ENCODE results near the gene HES4. TPM values are rescaled to one million over a fixed set of nuclear protein-coding genes. Genes with fewer than 3 reads are reported as not detected.

The HES4 gene
- total RNA-seq, 3 donors from 2014 or later (not counting 1 experiment from before 2014, with no cell fraction given) = 15.4 to 35.5 (median 28.9) TPM

DNA sequence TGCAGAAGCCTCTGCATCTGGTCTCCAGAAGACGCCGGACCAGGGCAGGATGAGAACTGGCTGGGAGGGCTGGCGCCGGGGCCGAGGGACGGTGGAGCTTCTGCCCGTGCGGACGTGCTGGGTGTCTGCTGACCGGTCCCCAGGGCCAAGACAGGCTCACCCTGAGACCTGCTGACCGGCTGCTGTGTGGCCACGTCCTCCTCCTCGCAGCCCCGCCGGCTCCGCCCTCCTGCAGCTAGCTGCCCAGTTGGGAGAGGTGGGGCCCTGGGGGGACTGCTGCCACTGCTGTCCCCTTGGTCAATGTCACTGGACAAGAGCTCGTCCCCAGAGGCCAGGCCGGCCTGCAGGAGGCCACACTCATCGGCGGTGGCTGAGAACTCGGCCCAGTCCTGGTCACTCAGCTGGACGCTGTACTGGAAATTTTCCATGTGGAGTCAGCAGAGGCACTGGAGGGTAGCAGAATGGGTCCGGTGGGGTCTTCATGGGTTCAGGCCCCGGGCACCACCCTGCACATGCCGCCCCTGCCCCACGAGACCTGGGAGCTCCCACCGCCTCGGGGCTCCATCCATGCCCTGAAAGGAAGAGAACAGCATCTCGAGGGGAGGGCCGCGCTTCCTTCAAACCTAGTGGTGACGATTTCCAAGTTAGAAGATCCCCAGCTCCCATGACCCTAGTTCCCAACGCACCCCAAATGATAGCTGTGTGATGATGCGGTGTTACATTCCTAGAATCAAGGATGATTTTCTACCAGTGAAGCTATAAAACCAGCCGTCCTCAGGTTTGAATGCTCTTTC lies 19.1 kb downstream of the HES4 start:
- TF ChIP-seq, protein P1, sequence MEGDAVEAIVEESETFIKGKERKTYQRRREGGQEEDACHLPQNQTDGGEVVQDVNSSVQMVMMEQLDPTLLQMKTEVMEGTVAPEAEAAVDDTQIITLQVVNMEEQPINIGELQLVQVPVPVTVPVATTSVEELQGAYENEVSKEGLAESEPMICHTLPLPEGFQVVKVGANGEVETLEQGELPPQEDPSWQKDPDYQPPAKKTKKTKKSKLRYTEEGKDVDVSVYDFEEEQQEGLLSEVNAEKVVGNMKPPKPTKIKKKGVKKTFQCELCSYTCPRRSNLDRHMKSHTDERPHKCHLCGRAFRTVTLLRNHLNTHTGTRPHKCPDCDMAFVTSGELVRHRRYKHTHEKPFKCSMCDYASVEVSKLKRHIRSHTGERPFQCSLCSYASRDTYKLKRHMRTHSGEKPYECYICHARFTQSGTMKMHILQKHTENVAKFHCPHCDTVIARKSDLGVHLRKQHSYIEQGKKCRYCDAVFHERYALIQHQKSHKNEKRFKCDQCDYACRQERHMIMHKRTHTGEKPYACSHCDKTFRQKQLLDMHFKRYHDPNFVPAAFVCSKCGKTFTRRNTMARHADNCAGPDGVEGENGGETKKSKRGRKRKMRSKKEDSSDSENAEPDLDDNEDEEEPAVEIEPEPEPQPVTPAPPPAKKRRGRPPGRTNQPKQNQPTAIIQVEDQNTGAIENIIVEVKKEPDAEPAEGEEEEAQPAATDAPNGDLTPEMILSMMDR (IDR thresholded peaks at IDR 0.05) = no peak
- Histone ChIP-seq H3K9me3 (ENCODE audit: control insufficient read depth, insufficient read depth, low read length) (no peaks in the 10 kb centered on the region), H3K4me1 (ENCODE audit: control insufficient read depth, insufficient read depth, low read length) (peaks cover 7% of the 10 kb centered on the region), H3K27me3 (ENCODE audit: control insufficient read depth, insufficient read depth, low read length) (no peaks in the 10 kb centered on the region), H3K27ac (ENCODE audit: low read length) (no peak overlapping the region), H3K4me3 (ENCODE audit: low read length) (no peak overlapping the region), H3K36me3 (ENCODE audit: control insufficient read depth, insufficient read depth, low read length) (no peaks in the 10 kb centered on the region)
- no peak overlapping the region for H3K4me3 Mint-ChIP-seq
- H3K9me3 Mint-ChIP-seq = no peaks in the 10 kb centered on the region
- H3K27ac Mint-ChIP-seq = no peak overlapping the region
- H3K27me3 Mint-ChIP-seq (ENCODE audit: low read depth in 2 of 2) = peaks cover 7 to 13% of the 10 kb centered on the region in 2 donors
- DNase-seq (no peak), ATAC-seq (no peak)
- intact Hi-C loops (cut with micrococcal nuclease) = loop anchor here (5.0 kb wide), 1 partner anchor 312 kb away; no protein-coding TSS in a partner anchor
- no peaks in the 10 kb centered on the region for H3K36me3 Mint-ChIP-seq
- WGBS (ENCODE audit: insufficient coverage) = 81% methylated on average over 35 of the region's 35 CpGs
- peaks cover 0 to 4% of the 10 kb centered on the region in 2 donors for H3K4me1 Mint-ChIP-seq

DNA sequence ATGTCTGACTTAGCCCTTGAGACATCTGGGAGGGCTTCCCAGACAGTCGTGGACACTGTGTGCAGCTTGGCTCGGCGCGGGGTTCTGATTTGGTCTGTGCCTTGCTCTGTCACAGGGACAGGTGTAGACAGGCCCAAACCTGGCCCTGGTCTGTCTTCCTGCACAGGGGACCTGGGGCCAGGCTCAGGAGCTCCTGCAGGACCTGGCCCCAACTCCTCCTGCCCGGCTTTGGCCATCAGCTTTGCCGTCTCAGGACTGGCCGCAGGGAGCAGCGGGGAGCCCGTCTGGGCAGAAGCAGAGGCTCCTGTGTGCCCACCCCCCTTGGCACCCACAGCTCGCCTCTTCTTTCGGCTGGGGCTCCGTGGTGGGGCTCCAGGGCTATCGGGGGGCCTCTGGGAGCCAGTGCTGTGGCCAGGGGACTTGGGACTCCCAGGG lies 19.7 kb downstream of the HES4 start:
- 88% methylated on average over 13 of the region's 13 CpGs for WGBS (ENCODE audit: insufficient coverage)
- no peak overlapping the region for H3K27ac ChIP-seq (ENCODE audit: low read length)
- Mint-ChIP-seq H3K27me3 (ENCODE audit: low read depth in 2 of 2) (peaks cover 1 to 13% of the 10 kb centered on the region in 2 donors), H3K4me3 (no peak overlapping the region), H3K4me1 (peaks cover 0 to 8% of the 10 kb centered on the region in 2 donors), H3K9me3 (no peaks in the 10 kb centered on the region), H3K36me3 (no peaks in the 10 kb centered on the region), H3K27ac (no peak overlapping the region)
- no peak for ATAC-seq
- H3K27me3 ChIP-seq (ENCODE audit: control insufficient read depth, insufficient read depth, low read length) = no peaks in the 10 kb centered on the region
- H3K9me3 ChIP-seq (ENCODE audit: control insufficient read depth, insufficient read depth, low read length) = no peaks in the 10 kb centered on the region
- peaks cover 12% of the 10 kb centered on the region for H3K4me1 ChIP-seq (ENCODE audit: control insufficient read depth, insufficient read depth, low read length)
- no peak for DNase-seq
- TF ChIP-seq, protein P1 (IDR thresholded peaks at IDR 0.05) = no peak
- H3K4me3 ChIP-seq (ENCODE audit: low read length) = no peak overlapping the region
- no peaks in the 10 kb centered on the region for H3K36me3 ChIP-seq (ENCODE audit: control insufficient read depth, insufficient read depth, low read length)
- intact Hi-C loops (cut with micrococcal nuclease) = loop anchor here (5.0 kb wide), 1 partner anchor 312 kb away; no protein-coding TSS in a partner anchor

DNA sequence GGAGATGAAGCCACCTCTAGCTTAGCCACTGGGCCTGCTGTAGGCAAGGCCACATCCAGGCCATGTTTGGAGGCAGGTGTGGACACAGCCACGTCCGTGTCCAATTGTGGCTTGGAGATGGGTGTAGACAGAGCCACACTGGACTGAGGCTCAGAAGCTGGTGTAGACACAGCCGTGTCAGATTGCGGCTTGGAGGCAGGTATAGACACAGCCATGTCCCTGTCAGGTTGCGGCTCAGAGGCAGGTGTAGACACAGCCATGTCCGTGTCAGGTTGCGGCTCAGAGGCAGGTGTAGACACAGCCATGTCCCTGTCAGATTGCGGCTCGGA lies 20.2 kb downstream of the HES4 start:
- Mint-ChIP-seq H3K4me3 (no peak overlapping the region), H3K36me3 (no peaks in the 10 kb centered on the region), H3K27ac (no peak overlapping the region), H3K9me3 (no peaks in the 10 kb centered on the region), H3K27me3 (ENCODE audit: low read depth in 2 of 2) (peaks cover 0 to 15% of the 10 kb centered on the region in 2 donors), H3K4me1 (peaks cover 0 to 8% of the 10 kb centered on the region in 2 donors)
- no peak for ATAC-seq
- DNase-seq = no peak
- H3K27me3 ChIP-seq (ENCODE audit: control insufficient read depth, insufficient read depth, low read length) = no peaks in the 10 kb centered on the region
- no peak overlapping the region for H3K4me3 ChIP-seq (ENCODE audit: low read length)
- intact Hi-C loops (cut with micrococcal nuclease) = loop anchor here (5.0 kb wide), 1 partner anchor 313 kb away; no protein-coding TSS in a partner anchor
- no peaks in the 10 kb centered on the region for H3K36me3 ChIP-seq (ENCODE audit: control insufficient read depth, insufficient read depth, low read length)
- WGBS (ENCODE audit: insufficient coverage) = 92% methylated on average over 9 of the region's 9 CpGs
- H3K9me3 ChIP-seq (ENCODE audit: control insufficient read depth, insufficient read depth, low read length) = no peaks in the 10 kb centered on the region
- TF ChIP-seq, protein P1 (IDR thresholded peaks at IDR 0.05) = no peak
- no peak overlapping the region for H3K27ac ChIP-seq (ENCODE audit: low read length)
- peaks cover 12% of the 10 kb centered on the region for H3K4me1 ChIP-seq (ENCODE audit: control insufficient read depth, insufficient read depth, low read length)

All from natural killer cell (primary cell).